ENCODE results near the gene KLKB1. TPM values are rescaled to one million over a fixed set of nuclear protein-coding genes. Genes with fewer than 3 reads are reported as not detected.
"Not testable (repeated sequence)": the region's sequence is repeated elsewhere in the genome, so short reads cannot be mapped to it uniquely, and the experiment has no call there.

Gene KLKB1
- total RNA-seq, 2 experiments from 2014 or later: not detected

GRCh38 chr4:186234367-186234766 is 7.1 kb downstream of the KLKB1 start:
- no peaks in the 10 kb centered on the region for H3K27me3 Mint-ChIP-seq
- no peak overlapping the region for H3K4me3 Mint-ChIP-seq
- H3K4me1 Mint-ChIP-seq: no peaks in the 10 kb centered on the region
- no peaks in the 10 kb centered on the region for H3K36me3 Mint-ChIP-seq (ENCODE audit: low read depth)
- H3K27ac Mint-ChIP-seq: no peak overlapping the region
- DNase-seq: no peak
- POLR2A ChIA-PET: no interaction called here
- CTCF ChIA-PET: no interaction called here
- no peaks in the 10 kb centered on the region for H3K9me3 Mint-ChIP-seq

- H3K27me3 Mint-ChIP-seq: no peaks in the 10 kb centered on the region
- CTCF ChIA-PET: no interaction called here
- H3K9me3 Mint-ChIP-seq: no peaks in the 10 kb centered on the region
- no peaks in the 10 kb centered on the region for H3K4me1 Mint-ChIP-seq
- H3K36me3 Mint-ChIP-seq (ENCODE audit: low read depth): no peaks in the 10 kb centered on the region
- DNase-seq: no peak
- POLR2A ChIA-PET: no interaction called here
- H3K27ac Mint-ChIP-seq: no peak overlapping the region
- H3K4me3 Mint-ChIP-seq: no peak overlapping the region
These were observed 8.8 kb downstream of the KLKB1 start for GRCh38 chr4:186236126-186236525.

- Mint-ChIP-seq H3K4me1 (no peaks in the 10 kb centered on the region), H3K4me3 (no peak overlapping the region), H3K9me3 (no peaks in the 10 kb centered on the region), H3K27me3 (no peaks in the 10 kb centered on the region), H3K27ac (no peak overlapping the region), H3K36me3 (ENCODE audit: low read depth) (no peaks in the 10 kb centered on the region)
- ChIA-PET CTCF (no interaction called here), POLR2A (no interaction called here)
- no peak for DNase-seq
These were observed 13.1 kb downstream of the KLKB1 start for GRCh38 chr4:186240452-186240847.

DNA sequence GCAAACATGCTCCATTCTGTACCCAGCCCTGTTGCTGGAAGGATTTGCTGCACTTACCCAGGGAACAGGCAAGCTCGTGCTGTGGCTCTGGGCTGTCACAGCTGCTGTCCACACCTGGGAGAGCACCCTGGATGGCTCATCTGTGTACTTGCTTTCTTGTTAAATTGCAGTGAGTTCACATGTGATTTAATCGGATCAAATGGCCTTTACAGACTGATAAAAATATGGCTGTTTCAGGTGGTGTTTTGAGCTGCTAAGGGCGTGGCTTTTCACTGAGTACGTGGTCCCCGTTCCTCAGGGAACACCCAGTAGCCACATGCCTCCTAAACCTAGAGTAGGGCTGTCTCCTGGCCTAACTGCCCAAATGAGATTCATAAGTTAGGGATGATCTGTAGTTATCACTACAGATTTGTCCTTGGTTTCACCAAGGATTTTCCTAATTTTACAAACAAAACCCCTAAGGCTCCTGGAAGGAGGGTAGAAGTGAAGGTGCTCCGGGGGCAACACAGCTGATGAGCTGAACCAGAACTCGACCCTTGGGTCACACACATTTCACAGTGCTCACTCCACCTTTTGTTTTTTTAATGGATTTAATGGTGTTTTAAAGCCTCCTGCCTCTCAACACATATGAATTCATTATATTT is 13.7 kb downstream of the KLKB1 start:
- ChIA-PET CTCF (no interaction called here), POLR2A (no interaction called here)
- H3K27ac Mint-ChIP-seq: no peak overlapping the region
- H3K4me1 Mint-ChIP-seq: no peaks in the 10 kb centered on the region
- no peaks in the 10 kb centered on the region for H3K27me3 Mint-ChIP-seq
- no peaks in the 10 kb centered on the region for H3K36me3 Mint-ChIP-seq (ENCODE audit: low read depth)
- no peak overlapping the region for H3K4me3 Mint-ChIP-seq
- DNase-seq: no peak
- no peaks in the 10 kb centered on the region for H3K9me3 Mint-ChIP-seq

DNA sequence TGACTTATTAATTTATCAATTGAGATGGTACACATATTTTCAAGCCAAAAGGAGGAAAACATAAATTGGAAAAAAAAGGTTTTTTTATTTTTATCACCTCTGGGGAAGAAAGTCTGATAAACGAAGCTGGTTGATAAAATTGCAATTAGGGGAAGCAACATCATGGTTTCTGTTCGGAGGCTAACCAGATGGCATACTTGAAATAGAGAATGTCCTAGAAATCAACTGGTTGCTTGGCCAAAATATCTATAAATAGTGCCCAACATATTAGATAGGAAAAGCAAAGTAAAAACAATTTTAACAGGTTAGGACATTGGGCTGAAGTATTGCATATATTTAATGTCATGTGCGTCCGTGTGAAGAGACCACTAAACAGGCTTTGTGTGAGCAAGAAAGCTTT is 14.3 kb downstream of the KLKB1 start:
- no peaks in the 10 kb centered on the region for H3K4me1 Mint-ChIP-seq
- ChIA-PET CTCF (no interaction called here), POLR2A (no interaction called here)
- H3K27me3 Mint-ChIP-seq: no peaks in the 10 kb centered on the region
- no peaks in the 10 kb centered on the region for H3K9me3 Mint-ChIP-seq
- no peaks in the 10 kb centered on the region for H3K36me3 Mint-ChIP-seq (ENCODE audit: low read depth)
- H3K27ac Mint-ChIP-seq: no peak overlapping the region
- no peak overlapping the region for H3K4me3 Mint-ChIP-seq
- no peak for DNase-seq

GRCh38 chr4:186242031-186242430 is 14.7 kb downstream of the KLKB1 start:
- H3K36me3 Mint-ChIP-seq (ENCODE audit: low read depth); H3K4me3 Mint-ChIP-seq; POLR2A ChIA-PET; H3K9me3 Mint-ChIP-seq; DNase-seq; CTCF ChIA-PET; H3K27me3 Mint-ChIP-seq; H3K27ac Mint-ChIP-seq; H3K4me1 Mint-ChIP-seq: not testable (repeated sequence)

GRCh38 chr4:186243331-186243730 is 16.0 kb downstream of the KLKB1 start:
- Mint-ChIP-seq H3K4me3 (no peak overlapping the region), H3K4me1 (no peaks in the 10 kb centered on the region), H3K36me3 (ENCODE audit: low read depth) (no peaks in the 10 kb centered on the region), H3K27me3 (no peaks in the 10 kb centered on the region), H3K9me3 (no peaks in the 10 kb centered on the region), H3K27ac (no peak overlapping the region)
- POLR2A ChIA-PET: no interaction called here
- CTCF ChIA-PET: no interaction called here
- DNase-seq: no peak

GRCh38 chr4:186244835-186245234 is 17.5 kb downstream of the KLKB1 start:
- POLR2A ChIA-PET: no interaction called here
- H3K36me3 Mint-ChIP-seq (ENCODE audit: low read depth): no peaks in the 10 kb centered on the region
- H3K27me3 Mint-ChIP-seq: no peaks in the 10 kb centered on the region
- no peak for DNase-seq
- CTCF ChIA-PET: no interaction called here
- H3K27ac Mint-ChIP-seq: no peak overlapping the region
- H3K9me3 Mint-ChIP-seq: no peaks in the 10 kb centered on the region
- H3K4me1 Mint-ChIP-seq: no peaks in the 10 kb centered on the region
- H3K4me3 Mint-ChIP-seq: no peak overlapping the region

GRCh38 chr4:186247062-186247752 is 19.9 kb downstream of the KLKB1 start:
- POLR2A ChIA-PET: not testable (repeated sequence)

DNA sequence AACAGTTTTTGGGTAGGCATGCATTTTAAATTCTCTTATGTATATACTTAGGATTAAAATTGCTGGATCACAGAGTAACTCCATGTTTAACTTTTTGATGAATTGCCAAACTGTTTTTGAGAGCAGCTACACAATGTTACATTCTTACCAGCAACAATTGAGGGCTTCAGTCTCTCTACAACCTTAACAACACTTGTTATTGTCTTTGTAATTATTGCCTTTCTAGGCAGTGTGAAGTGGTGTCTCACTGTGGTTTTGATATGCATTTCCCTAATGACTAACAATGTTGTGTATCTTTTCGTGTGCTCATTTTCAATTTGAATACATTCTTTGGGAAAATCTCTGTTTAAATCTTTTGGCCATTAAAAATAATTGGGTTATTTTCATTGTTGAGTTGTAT is 21.3 kb downstream of the KLKB1 start:
- POLR2A ChIA-PET: no interaction called here
- Mint-ChIP-seq H3K4me3 (no peak overlapping the region), H3K9me3 (no peaks in the 10 kb centered on the region), H3K27ac (no peak overlapping the region), H3K36me3 (ENCODE audit: low read depth) (no peaks in the 10 kb centered on the region), H3K27me3 (no peaks in the 10 kb centered on the region), H3K4me1 (no peaks in the 10 kb centered on the region)
- CTCF ChIA-PET: no interaction called here
- no peak for DNase-seq

More at GRCh38 chr4:186247062-186247752, 19.9 kb downstream of the KLKB1 start:
- H3K27ac Mint-ChIP-seq; H3K4me1 Mint-ChIP-seq; H3K27me3 Mint-ChIP-seq; H3K9me3 Mint-ChIP-seq; CTCF ChIA-PET; H3K36me3 Mint-ChIP-seq (ENCODE audit: low read depth); DNase-seq; H3K4me3 Mint-ChIP-seq: not testable (repeated sequence)

- no peak overlapping the region for H3K27ac Mint-ChIP-seq
- no peaks in the 10 kb centered on the region for H3K9me3 Mint-ChIP-seq
- ChIA-PET CTCF (no interaction called here), POLR2A (no interaction called here)
- no peaks in the 10 kb centered on the region for H3K4me1 Mint-ChIP-seq
- H3K27me3 Mint-ChIP-seq: no peaks in the 10 kb centered on the region
- no peaks in the 10 kb centered on the region for H3K36me3 Mint-ChIP-seq (ENCODE audit: low read depth)
- DNase-seq: no peak
- H3K4me3 Mint-ChIP-seq: no peak overlapping the region
These were observed 22.8 kb downstream of the KLKB1 start for GRCh38 chr4:186249785-186250754.

- no peaks in the 10 kb centered on the region for H3K36me3 Mint-ChIP-seq (ENCODE audit: low read depth)
- no peaks in the 10 kb centered on the region for H3K4me1 Mint-ChIP-seq
- H3K27ac Mint-ChIP-seq: no peak overlapping the region
- H3K9me3 Mint-ChIP-seq: no peaks in the 10 kb centered on the region
- ChIA-PET POLR2A (no interaction called here), CTCF (no interaction called here)
- H3K4me3 Mint-ChIP-seq: no peak overlapping the region
- no peak for DNase-seq
- H3K27me3 Mint-ChIP-seq: no peaks in the 10 kb centered on the region
These were observed 23.5 kb downstream of the KLKB1 start for GRCh38 chr4:186250760-186251159.

DNA sequence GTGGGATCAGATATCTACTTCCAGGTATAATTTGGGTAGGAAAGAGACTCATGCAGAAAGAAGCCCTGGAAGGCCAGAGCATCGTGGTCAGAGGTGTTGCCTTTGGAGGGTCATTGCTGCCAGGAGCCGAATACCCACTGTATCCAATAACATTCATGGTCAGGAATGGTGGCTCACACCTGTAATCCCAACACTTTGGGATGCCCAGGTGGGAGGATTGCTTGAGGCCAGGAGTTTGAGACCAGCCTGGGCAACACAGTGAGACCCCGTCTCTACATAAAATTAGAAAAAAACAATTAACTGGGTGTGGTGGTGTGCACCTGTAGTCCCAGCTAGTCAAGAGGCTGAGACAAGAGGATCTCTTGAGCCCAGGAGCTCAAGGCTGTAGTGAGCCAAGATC is 27.8 kb downstream of the KLKB1 start:
- CTCF ChIA-PET: no interaction called here

More for the DNA sequence above, 27.8 kb downstream of the KLKB1 start:
- POLR2A ChIA-PET: no interaction called here
- no peaks in the 10 kb centered on the region for H3K36me3 Mint-ChIP-seq (ENCODE audit: low read depth)
- DNase-seq: no peak
- H3K4me1 Mint-ChIP-seq: no peaks in the 10 kb centered on the region
- H3K4me3 Mint-ChIP-seq: no peak overlapping the region
- no peaks in the 10 kb centered on the region for H3K9me3 Mint-ChIP-seq
- H3K27ac Mint-ChIP-seq: no peak overlapping the region
- H3K27me3 Mint-ChIP-seq: no peaks in the 10 kb centered on the region
